ENCODE results near the gene SLC6A6.

Gene SLC6A6

GRCh38 chr3:14508505-14508819, 106.1 kb downstream of the SLC6A6 start:
- Histone ChIP-seq H3K4me2 (ENCODE audit: low read depth, low read length, poor library complexity, severe bottlenecking) (no peak overlapping the region), H3K36me3 (ENCODE audit: low read length) (no peaks in the 10 kb centered on the region), H3K27ac (ENCODE audit: low read depth, low read length) (no peak overlapping the region), H3K27me3 (ENCODE audit: low read length) (no peaks in the 10 kb centered on the region), H3F3A (ENCODE audit: insufficient read depth) (no peaks in the 10 kb centered on the region), H3K4me3 (ENCODE audit: insufficient read depth, low read length, poor library complexity, severe bottlenecking) (no peak overlapping the region), H3K9ac (ENCODE audit: low read length) (no peak overlapping the region), H4K20me1 (ENCODE audit: low read depth, low read length) (no peaks in the 10 kb centered on the region), H3K9me2 (replicated peaks; ENCODE audit: insufficient read depth, low read length) (no peaks in the 10 kb centered on the region), H3K79me2 (ENCODE audit: insufficient read depth, low read length) (no peaks in the 10 kb centered on the region), H3K9me3 (ENCODE audit: insufficient read depth, low read length) (no peaks in the 10 kb centered on the region), H2AFZ (ENCODE audit: low read depth, low read length, severe bottlenecking) (no peak overlapping the region)
- no peak for TF ChIP-seq CTCF (IDR thresholded peaks at IDR 0.05; ENCODE audit: insufficient read depth, low read length, poor library complexity, severe bottlenecking)
- TF ChIP-seq EZH2phosphoT487 (conservative IDR thresholded peaks at IDR 0.05; ENCODE audit: low read length) = no peak

GRCh38 chr3:14508966-14509795, 106.8 kb downstream of the SLC6A6 start:
- H2AFZ ChIP-seq (ENCODE audit: low read depth, low read length, severe bottlenecking) = no peak overlapping the region
- no peaks in the 10 kb centered on the region for H3F3A ChIP-seq (ENCODE audit: insufficient read depth)
- no peaks in the 10 kb centered on the region for H3K79me2 ChIP-seq (ENCODE audit: insufficient read depth, low read length)
- no peak overlapping the region for H3K27ac ChIP-seq (ENCODE audit: low read depth, low read length)
- H3K4me2 ChIP-seq (ENCODE audit: low read depth, low read length, poor library complexity, severe bottlenecking) = no peak overlapping the region
- H3K9me2 ChIP-seq (replicated peaks; ENCODE audit: insufficient read depth, low read length) = no peaks in the 10 kb centered on the region
- no peaks in the 10 kb centered on the region for H3K36me3 ChIP-seq (ENCODE audit: low read length)
- no peak overlapping the region for H3K9ac ChIP-seq (ENCODE audit: low read length)
- H3K9me3 ChIP-seq (ENCODE audit: insufficient read depth, low read length) = no peaks in the 10 kb centered on the region
- TF ChIP-seq EZH2phosphoT487 (conservative IDR thresholded peaks at IDR 0.05; ENCODE audit: low read length) = no peak
- TF ChIP-seq CTCF (IDR thresholded peaks at IDR 0.05; ENCODE audit: insufficient read depth, low read length, poor library complexity, severe bottlenecking) = peak; percentile 77
- H3K27me3 ChIP-seq (ENCODE audit: low read length) = no peaks in the 10 kb centered on the region
- no peak overlapping the region for H3K4me3 ChIP-seq (ENCODE audit: insufficient read depth, low read length, poor library complexity, severe bottlenecking)
- no peaks in the 10 kb centered on the region for H4K20me1 ChIP-seq (ENCODE audit: low read depth, low read length)

GRCh38 chr3:14509796-14510100, 107.3 kb downstream of the SLC6A6 start:
- Histone ChIP-seq H3K9ac (ENCODE audit: low read length) (no peak overlapping the region), H4K20me1 (ENCODE audit: low read depth, low read length) (no peaks in the 10 kb centered on the region), H3K27me3 (ENCODE audit: low read length) (no peaks in the 10 kb centered on the region), H3K27ac (ENCODE audit: low read depth, low read length) (no peak overlapping the region), H3K79me2 (ENCODE audit: insufficient read depth, low read length) (no peaks in the 10 kb centered on the region), H3K9me3 (ENCODE audit: insufficient read depth, low read length) (no peaks in the 10 kb centered on the region), H3K4me2 (ENCODE audit: low read depth, low read length, poor library complexity, severe bottlenecking) (no peak overlapping the region), H3K36me3 (ENCODE audit: low read length) (no peaks in the 10 kb centered on the region), H2AFZ (ENCODE audit: low read depth, low read length, severe bottlenecking) (no peak overlapping the region), H3F3A (ENCODE audit: insufficient read depth) (no peaks in the 10 kb centered on the region), H3K4me3 (ENCODE audit: insufficient read depth, low read length, poor library complexity, severe bottlenecking) (no peak overlapping the region), H3K9me2 (replicated peaks; ENCODE audit: insufficient read depth, low read length) (no peaks in the 10 kb centered on the region)
- TF ChIP-seq EZH2phosphoT487 (conservative IDR thresholded peaks at IDR 0.05; ENCODE audit: low read length) = no peak

GRCh38 chr3:14510838-14511622, 108.6 kb downstream of the SLC6A6 start:
- TF ChIP-seq EZH2phosphoT487 (conservative IDR thresholded peaks at IDR 0.05; ENCODE audit: low read length) = no peak
- TF ChIP-seq CTCF (IDR thresholded peaks at IDR 0.05; ENCODE audit: insufficient read depth, low read length, poor library complexity, severe bottlenecking) = no peak
- no peaks in the 10 kb centered on the region for H3F3A ChIP-seq (ENCODE audit: insufficient read depth)
- no peaks in the 10 kb centered on the region for H3K9me2 ChIP-seq (replicated peaks; ENCODE audit: insufficient read depth, low read length)
- H3K9me3 ChIP-seq (ENCODE audit: insufficient read depth, low read length) = no peaks in the 10 kb centered on the region
- no peak overlapping the region for H3K27ac ChIP-seq (ENCODE audit: low read depth, low read length)
- H4K20me1 ChIP-seq (ENCODE audit: low read depth, low read length) = no peaks in the 10 kb centered on the region
- H3K79me2 ChIP-seq (ENCODE audit: insufficient read depth, low read length) = no peaks in the 10 kb centered on the region
- no peak overlapping the region for H3K4me3 ChIP-seq (ENCODE audit: insufficient read depth, low read length, poor library complexity, severe bottlenecking)
- H3K36me3 ChIP-seq (ENCODE audit: low read length) = no peaks in the 10 kb centered on the region
- no peaks in the 10 kb centered on the region for H3K27me3 ChIP-seq (ENCODE audit: low read length)
- no peak overlapping the region for H3K4me2 ChIP-seq (ENCODE audit: low read depth, low read length, poor library complexity, severe bottlenecking)
- H3K9ac ChIP-seq (ENCODE audit: low read length) = no peak overlapping the region
- no peak overlapping the region for H2AFZ ChIP-seq (ENCODE audit: low read depth, low read length, severe bottlenecking)

All from SU-DHL-6 (cell line).